Neural progenitor cell (in vitro differentiated cells): Measurements from ENCODE around the gene PKNOX2.

Source experiments
- EZH2 ChIP-seq: fragments of 200-600 bp; sonication (generic); IDR thresholded peaks from 2 replicates; pipeline ENCODE4 v1.6.1; 2017; ENCODE audit warnings: antibody characterized with exemption, mild to moderate bottlenecking, moderate library complexity
- TF ChIP-seq, protein P1 (sequence below): fragments of 200-600 bp; sonication (generic); IDR thresholded peaks from 2 replicates; pipeline ENCODE4 v1.5.1; 2017; ENCODE audit warnings: antibody characterized with exemption, mild to moderate bottlenecking

DNA sequence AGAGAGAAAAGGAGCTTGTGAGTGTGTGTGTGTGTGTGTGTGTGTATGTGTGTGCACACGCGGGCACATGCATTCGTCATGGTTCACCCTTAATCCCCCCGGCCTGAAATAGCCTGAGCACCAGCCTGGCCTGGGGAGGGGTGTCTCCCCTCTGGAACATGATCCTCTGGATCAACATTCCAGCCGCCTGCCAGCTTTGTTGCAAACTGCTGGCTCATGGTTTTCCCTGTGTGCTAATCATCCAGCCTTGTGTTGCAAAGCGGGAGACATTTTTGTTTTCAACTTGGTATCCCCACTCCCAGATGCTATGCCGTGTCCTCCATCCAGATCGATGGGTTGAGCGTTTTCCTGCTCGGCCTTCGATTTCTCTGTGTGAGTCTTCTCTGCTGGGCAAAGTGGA lies 237.2 kb downstream of the PKNOX2 start:
- TF ChIP-seq, protein P1, sequence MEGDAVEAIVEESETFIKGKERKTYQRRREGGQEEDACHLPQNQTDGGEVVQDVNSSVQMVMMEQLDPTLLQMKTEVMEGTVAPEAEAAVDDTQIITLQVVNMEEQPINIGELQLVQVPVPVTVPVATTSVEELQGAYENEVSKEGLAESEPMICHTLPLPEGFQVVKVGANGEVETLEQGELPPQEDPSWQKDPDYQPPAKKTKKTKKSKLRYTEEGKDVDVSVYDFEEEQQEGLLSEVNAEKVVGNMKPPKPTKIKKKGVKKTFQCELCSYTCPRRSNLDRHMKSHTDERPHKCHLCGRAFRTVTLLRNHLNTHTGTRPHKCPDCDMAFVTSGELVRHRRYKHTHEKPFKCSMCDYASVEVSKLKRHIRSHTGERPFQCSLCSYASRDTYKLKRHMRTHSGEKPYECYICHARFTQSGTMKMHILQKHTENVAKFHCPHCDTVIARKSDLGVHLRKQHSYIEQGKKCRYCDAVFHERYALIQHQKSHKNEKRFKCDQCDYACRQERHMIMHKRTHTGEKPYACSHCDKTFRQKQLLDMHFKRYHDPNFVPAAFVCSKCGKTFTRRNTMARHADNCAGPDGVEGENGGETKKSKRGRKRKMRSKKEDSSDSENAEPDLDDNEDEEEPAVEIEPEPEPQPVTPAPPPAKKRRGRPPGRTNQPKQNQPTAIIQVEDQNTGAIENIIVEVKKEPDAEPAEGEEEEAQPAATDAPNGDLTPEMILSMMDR: no peak
- no peak for TF ChIP-seq EZH2
